Mesenteric fat pad (tissue), 1 donor: Measurements from ENCODE around the gene FBLN1. TPM values are rescaled to one million over a fixed set of nuclear protein-coding genes. Genes with fewer than 3 reads are reported as not detected.
A peak's percentile ranks its signal among the peaks of the same experiment; 100 is the strongest.
"Not testable (repeated sequence)": the region's sequence is repeated elsewhere in the genome, so short reads cannot be mapped to it uniquely, and the experiment has no call there.

Source experiments
- DNase-seq: peaks from one replicate; pipeline ENCODE4 v3.0.0-alpha.2; 2020; ENCODE audit warnings: low spot score
- total RNA-seq: library from RNA; stranded (reverse); fragmentation: NEBNext Ultra II Directional; extraction: Animal tissue kit (Norgen Biotek cat#: 25700); gene quantifications from one replicate; pipeline ENCODE4 v1.2.1, GENCODE V29; 2021
- donor health status: DM: yes; HTN: yes; CAD: no.

The FBLN1 gene
- total RNA-seq, 1 donor from 2014 or later, result 224 TPM

DNA sequence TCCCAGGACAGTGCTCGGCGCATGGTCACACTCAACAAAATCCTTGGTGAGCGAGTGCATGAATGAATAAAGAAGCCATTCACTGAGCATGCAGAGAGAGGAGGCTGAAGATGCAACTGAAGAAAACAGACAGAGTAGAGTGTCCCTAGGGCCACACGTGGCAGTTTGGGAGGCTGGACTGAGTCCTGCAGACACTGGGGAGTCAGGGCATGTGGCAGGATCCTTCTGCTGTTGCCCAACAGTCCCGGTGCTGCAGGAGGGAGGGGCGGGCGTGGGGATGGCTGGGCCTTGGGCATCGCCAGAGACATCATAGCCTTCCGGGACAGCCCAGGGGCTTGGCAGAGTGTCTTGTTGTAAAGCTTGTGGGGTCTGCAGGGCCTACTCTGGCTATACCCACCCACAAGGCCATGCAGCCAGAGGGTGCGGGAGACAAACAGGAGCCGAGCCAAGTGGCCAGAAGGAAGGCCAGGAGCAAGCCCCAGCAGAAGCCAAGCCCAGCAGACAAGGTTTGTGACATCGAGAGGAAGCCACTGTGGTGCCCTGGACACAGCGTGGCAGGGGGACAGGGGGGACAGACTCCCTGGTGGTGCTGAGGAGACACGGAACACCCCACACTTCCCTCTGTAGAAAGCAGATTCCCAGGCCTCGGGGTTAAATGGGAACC is 26.7 kb upstream of the FBLN1 start:
- DNase-seq, result no peak

DNA sequence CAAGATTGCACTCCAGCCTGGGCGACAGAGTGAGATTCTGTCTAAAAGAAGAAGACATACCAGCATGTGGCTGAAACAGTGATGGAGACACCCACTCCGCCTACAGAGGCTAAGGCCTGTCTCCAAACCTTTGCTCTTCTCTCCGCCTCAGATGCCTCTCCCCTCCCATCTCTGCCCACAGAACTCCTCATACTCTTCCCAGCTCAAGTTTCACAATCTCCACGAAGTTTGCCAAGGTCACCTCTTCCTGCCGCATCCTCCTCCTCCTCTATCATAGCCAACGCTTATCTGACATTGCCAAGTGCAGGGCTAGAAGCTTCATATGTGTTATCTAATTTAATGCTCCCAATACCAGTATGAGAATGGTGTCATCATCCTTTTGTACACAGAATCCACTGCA is 25.9 kb upstream of the FBLN1 start:
- DNase-seq, result no peak

GRCh38 chr22:45477366-45478107 is 25.1 kb upstream of the FBLN1 start:
- no peak for DNase-seq

- no peak for DNase-seq
Observed at GRCh38 chr22:45478108-45478771, 24.4 kb upstream of the FBLN1 start.

DNA sequence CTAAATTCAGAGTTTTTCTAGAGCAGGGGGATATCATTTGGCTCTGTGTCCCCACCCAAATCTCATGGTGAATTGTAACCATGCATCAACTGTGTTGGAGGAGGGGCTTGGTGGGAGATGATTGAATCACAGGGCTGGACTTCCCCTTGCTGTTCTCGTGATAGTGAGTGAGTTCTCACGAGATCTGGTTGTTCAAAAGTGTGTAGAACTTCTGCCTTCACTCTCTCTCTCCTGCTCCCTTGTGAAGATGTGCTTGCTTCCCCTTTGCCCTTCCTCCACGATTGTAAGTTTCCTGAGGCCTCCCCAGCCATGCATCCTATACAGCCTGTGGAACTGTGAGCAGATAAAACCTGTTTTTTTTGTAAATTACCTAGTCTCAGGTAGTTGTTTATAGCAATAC is 22.0 kb upstream of the FBLN1 start:
- no peak for DNase-seq

- no peak for DNase-seq
Observed at GRCh38 chr22:45481661-45482060, 21.0 kb upstream of the FBLN1 start.

DNA sequence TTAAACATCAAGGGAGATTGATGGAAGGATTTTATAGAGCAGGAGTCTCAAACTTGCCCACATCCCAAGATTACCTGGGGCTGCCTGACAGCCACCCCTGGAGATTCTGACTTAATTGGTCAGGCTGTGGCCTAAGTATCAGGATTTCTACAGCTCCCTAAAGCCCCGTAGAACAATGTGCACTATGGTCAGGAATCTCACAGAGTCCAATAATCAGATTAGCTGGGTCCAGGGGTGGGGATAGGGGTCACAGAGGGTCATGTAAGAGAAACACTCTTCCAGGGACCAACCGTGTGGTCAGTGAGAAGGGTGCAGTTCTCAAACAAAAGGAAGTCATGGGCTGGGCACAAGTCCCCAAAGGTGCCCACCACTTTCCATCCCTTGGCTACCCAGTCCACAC is 20.5 kb upstream of the FBLN1 start:
- no peak for DNase-seq

GRCh38 chr22:45483319-45483718 is 19.4 kb upstream of the FBLN1 start:
- no peak for DNase-seq

GRCh38 chr22:45483918-45484499 is 18.7 kb upstream of the FBLN1 start:
- peak; percentile 71 for DNase-seq

- peak; percentile 72 for DNase-seq
Observed at GRCh38 chr22:45484742-45485141, 17.9 kb upstream of the FBLN1 start.

DNA sequence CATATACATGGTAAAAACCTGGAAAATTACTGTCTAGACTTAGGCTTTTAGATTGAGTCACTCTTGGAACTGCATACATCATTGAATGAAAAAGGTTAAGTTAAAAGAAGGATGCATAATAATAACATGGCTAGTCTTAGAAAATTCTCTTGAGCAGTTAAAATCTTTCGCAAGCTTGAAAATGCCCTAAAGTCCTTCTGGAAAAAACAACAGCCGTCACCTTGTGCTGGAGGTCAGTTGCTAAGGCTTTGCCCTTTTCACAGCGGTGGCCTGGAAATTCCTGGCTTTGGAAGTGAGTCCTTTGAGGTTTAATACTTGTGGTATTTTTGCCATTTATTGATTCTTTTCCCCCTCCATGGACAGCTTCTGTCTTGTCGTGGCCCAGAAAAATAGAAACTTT is 17.4 kb upstream of the FBLN1 start:
- no peak for DNase-seq

GRCh38 chr22:45488764-45489370 is 13.8 kb upstream of the FBLN1 start:
- DNase-seq, result peak; percentile 26

- DNase-seq, result no peak
Observed at GRCh38 chr22:45490836-45491235, 11.8 kb upstream of the FBLN1 start.

DNA sequence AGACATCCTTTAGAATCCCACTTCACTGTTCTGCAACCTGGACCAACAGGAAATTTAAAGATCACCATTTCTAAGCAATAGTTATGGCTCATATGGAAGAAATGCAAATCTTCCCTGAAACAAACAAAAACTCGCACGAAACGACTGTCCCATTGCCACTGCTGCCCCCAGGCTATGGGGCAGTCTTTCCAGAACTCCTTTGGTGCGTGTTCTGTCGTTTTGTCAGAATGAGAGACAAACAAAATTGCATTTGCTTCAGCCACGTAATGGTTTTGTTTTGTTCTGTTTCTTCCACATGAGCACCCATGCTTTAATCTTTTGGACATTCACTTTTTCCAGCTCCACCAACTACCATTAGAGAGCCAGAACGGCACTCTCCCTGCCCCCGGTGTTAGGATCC is 10.8 kb upstream of the FBLN1 start:
- DNase-seq, result no peak

DNA sequence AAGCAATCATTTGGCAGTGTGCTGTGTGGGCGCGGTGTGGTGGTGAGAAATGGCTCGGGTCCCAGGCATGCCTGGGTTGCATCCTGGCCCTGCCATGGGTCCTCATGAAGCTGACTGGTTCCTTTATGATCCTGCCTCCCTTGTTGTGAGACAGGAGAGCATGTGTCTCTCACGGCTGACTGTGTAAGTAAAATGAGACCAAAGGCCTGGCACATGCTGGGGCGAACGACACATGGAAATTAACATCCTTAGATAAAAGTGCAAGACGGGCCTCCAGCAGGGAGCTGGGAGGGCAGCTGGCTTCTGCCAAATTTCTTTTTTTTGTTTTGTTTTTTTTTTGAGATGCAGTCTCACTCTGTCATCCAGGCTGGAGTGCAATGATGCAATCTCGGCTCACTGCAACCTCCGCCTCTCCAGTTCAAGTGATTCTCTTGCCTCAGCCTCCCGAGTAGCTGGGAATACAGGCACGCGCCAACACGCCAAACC is 9.4 kb upstream of the FBLN1 start:
- no peak for DNase-seq

DNA sequence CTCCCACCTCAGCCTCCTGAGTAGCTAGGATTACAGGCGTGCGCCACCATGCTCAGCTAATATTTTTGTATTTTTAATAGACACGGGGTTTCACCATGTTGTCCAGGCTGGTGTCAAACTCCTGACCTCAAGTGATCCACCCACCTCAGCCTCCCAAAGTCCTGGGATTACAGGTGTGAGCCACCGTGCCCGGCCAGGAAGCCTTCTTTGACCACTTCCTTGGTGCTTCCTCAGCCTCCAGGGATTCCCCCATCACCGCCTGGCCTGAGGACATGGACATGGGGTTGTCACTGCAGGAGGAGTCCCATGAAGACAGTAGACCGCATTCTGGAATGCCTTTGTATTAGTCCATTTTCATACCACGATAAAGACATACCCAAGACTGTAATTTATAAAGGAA is 8.4 kb upstream of the FBLN1 start:
- DNase-seq, result not testable (repeated sequence)

DNA sequence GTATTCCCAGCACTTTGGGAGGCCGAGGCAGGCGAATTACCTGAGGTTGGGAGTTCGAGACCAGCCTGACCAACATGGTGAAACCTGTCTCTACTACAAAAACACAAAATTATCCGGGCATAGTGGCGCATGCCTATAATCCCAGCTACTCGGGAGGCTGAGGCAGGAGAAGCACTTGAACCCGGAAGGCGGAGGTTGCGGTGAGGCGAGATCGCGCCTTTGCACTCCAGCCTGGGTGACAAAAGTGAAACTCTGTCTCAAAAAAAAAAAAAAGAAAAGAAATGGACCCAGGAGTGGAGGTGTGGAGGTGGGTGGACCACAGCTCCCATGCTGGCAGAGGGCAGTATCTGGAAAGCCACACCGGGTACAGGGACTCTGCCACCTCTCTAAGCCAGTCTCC is 7.1 kb upstream of the FBLN1 start:
- not testable (repeated sequence) for DNase-seq

DNA sequence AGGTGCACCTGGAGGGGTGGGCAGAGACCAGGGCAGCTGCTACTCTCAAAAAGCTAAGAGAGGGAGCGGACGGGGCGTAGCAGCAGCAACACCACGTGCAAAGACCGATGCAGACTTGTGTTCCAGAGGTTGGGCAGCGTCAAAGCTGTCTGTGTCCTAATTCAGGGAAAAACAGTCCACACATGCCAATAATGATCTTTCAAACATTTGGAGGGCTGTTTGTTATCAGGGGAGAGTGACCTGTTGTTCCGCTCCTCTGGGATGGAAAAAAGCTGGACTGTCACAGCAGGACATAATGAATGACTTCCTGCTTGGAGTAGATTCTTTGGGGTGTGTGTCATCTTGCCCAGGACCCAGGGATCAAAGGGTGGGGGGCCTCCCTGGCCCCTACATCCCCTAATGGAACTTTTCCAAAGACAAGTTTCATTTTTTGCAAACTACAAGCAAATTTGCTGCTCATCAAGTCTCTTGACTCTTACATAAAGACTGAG is 6.2 kb upstream of the FBLN1 start:
- no peak for DNase-seq

GRCh38 chr22:45497351-45498145 is 5.1 kb upstream of the FBLN1 start:
- DNase-seq, result no peak

DNA sequence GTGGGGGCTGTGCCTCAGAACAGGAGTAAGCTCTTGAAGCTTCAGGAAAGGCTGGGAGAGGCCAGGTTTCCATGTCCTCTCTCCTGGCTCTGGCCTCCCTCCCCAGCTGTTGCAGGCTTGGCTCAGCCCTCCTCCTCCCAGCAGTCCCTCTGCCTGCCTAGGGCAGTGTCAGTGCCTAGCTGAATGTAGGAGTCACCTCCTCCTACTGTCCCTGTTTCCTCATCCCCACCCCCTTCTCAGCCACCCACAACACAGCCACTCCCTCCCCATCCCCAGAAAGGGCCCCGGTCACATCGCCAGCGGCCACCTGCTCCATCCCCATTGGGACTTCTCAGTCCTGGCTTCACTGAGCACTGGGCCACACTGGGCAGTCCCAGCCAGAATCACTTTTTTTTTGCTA is 2.9 kb upstream of the FBLN1 start:
- no peak for DNase-seq
